Measurements from ENCODE around the gene TAOK2. TPM values are rescaled to one million over a fixed set of nuclear protein-coding genes. Genes with fewer than 3 reads are reported as not detected.

TAOK2 gene
- total and polyA plus RNA-seq, 2 of the 4 experiments (the other 2 are of a cell fraction): 23.0 to 31.7 TPM

GRCh38 chr16:30004424-30004776 lies 30.7 kb downstream of the TAOK2 start:
- H3K18ac ChIP-seq (ENCODE audit: low read depth, low read length): no peak overlapping the region
- no peak overlapping the region for H3K9ac ChIP-seq (ENCODE audit: low read depth, low read length)
- no peak overlapping the region for H2AK9ac ChIP-seq (replicated peaks; ENCODE audit: low read depth, low read length, poor library complexity)
- H3K4me1 ChIP-seq (ENCODE audit: control insufficient read depth, insufficient read depth, low read length): no peaks in the 10 kb centered on the region
- intact Hi-C loops (cut with micrococcal nuclease) (no loop called here), dilution Hi-C loops (cut with HindIII; ENCODE audit: low sequenced_read_pairs, unreplicated experiment) (no loop called here), in situ Hi-C loops (cut with MboI; ENCODE audit: low sequenced_read_pairs) (no loop called here)
- no peak overlapping the region for H2BK20ac ChIP-seq (ENCODE audit: low read depth, low read length)
- H4K8ac ChIP-seq (ENCODE audit: low read depth in 2 of 2, low read length in 2 of 2): no peak overlapping the region
- 89% methylated on average over 13 of the region's 19 CpGs; no CpG with 5 or more reads in 1 of the 2 experiments for WGBS, 2 experiments (ENCODE audit: extremely low coverage in 2 of 2, insufficient read length in 1 of 2)
- no peak overlapping the region for H2BK120ac ChIP-seq (ENCODE audit: low read depth, low read length)
- ChIA-PET POLR2A (ENCODE audit: unreplicated experiment) (interaction anchor here (0.6 kb wide), 1 partner anchor 14 kb away, joined by 5 read pairs; no protein-coding TSS in a partner anchor), CTCF (no interaction called here)
- no peak overlapping the region for H4K91ac ChIP-seq (ENCODE audit: insufficient read depth, low read depth, low read length)
- BruUV-seq (replicated peaks): no TSS peak
- no peak overlapping the region for H3K4me3 ChIP-seq (ENCODE audit: insufficient read depth, low read depth, low read length)
- 0 out of 2 replicates have a peak, but pooled peaks cover 2% of the 10 kb centered on the region for H3K9me1 ChIP-seq (ENCODE audit: insufficient read depth, low read length)
- no peak overlapping the region for H3K27ac ChIP-seq (ENCODE audit: insufficient read depth, low read length)
- DNase-seq (no peak), ATAC-seq (ENCODE audit: low read depth) (no peak)
- H3K9me3 ChIP-seq (ENCODE audit: control insufficient read depth, insufficient read depth, low read length): no peaks in the 10 kb centered on the region
- peaks cover 4% of the 10 kb centered on the region; the same call in 1 of the 2 replicates for H3K27me3 ChIP-seq (ENCODE audit: control insufficient read depth, insufficient read depth, low read length)
- H2BK15ac ChIP-seq (ENCODE audit: low read depth, low read length): no peak overlapping the region
- peaks cover 5 to 11% of the 10 kb centered on the region in 2 experiments; a peak in 3 of 4 replicates for H3K79me1 ChIP-seq (ENCODE audit: low read depth in 1 of 2, low read length in 2 of 2)
- H3K36me3 ChIP-seq (ENCODE audit: control insufficient read depth, insufficient read depth, low read length): peaks cover 17% of the 10 kb centered on the region
- H4K5ac ChIP-seq (ENCODE audit: low read depth, low read length): no peak overlapping the region
- no peak overlapping the region for H2AK5ac ChIP-seq (ENCODE audit: low read depth, low read length)
- no peak overlapping the region for H3K56ac ChIP-seq (ENCODE audit: extremely low read depth, insufficient read depth, low read length)
- no peaks in the 10 kb centered on the region; the same call in 1 of the 2 replicates for H4K20me1 ChIP-seq (ENCODE audit: insufficient read depth, low read length)
- H2BK5ac ChIP-seq (ENCODE audit: low read depth, low read length, poor library complexity, severe bottlenecking): no peak overlapping the region
- no peak overlapping the region for H2AFZ ChIP-seq (replicated peaks; ENCODE audit: low read length, poor library complexity)
- no peak overlapping the region for H3K4ac ChIP-seq (ENCODE audit: low read depth, low read length)
- no peak overlapping the region for H3K14ac ChIP-seq (replicated peaks; ENCODE audit: low read depth, low read length)
- TF ChIP-seq ELK1 (IDR thresholded peaks at IDR 0.05; ENCODE audit: borderline replicate concordance, low read depth, low read length) (no peak), CHD1 (IDR thresholded peaks at IDR 0.05; ENCODE audit: low read depth, low read length) (no peak), BHLHE40 (IDR thresholded peaks at IDR 0.05; ENCODE audit: low read depth, low read length) (no peak), CEBPB (IDR thresholded peaks at IDR 0.05; ENCODE audit: low read depth, low read length) (no peak), RCOR1 (IDR thresholded peaks at IDR 0.05; ENCODE audit: insufficient replicate concordance, low read length) (no peak), RAD21 (IDR thresholded peaks at IDR 0.05; ENCODE audit: low read length) (no peak), POLR2A (IDR thresholded peaks at IDR 0.05; ENCODE audit: low read depth, low read length) (no peak), MXI1 (IDR thresholded peaks at IDR 0.05; ENCODE audit: borderline replicate concordance, low read depth, low read length) (no peak), CTCF (conservative IDR thresholded peaks at IDR 0.05; ENCODE audit: low read depth, low read length) (no peak), FOS (IDR thresholded peaks at IDR 0.05; ENCODE audit: low read depth, low read length) (no peak), MAZ (IDR thresholded peaks at IDR 0.05; ENCODE audit: borderline replicate concordance, low read depth, low read length) (no peak), NFE2L2 (IDR thresholded peaks at IDR 0.05; ENCODE audit: low read depth, low read length) (no peak)
- no peak overlapping the region for H3K23ac ChIP-seq (ENCODE audit: low read depth, low read length)
- H3K4me2 ChIP-seq (ENCODE audit: low read depth, low read length): no peak overlapping the region
